ENCODE results near the gene NUAK2.

The NUAK2 gene

DNA sequence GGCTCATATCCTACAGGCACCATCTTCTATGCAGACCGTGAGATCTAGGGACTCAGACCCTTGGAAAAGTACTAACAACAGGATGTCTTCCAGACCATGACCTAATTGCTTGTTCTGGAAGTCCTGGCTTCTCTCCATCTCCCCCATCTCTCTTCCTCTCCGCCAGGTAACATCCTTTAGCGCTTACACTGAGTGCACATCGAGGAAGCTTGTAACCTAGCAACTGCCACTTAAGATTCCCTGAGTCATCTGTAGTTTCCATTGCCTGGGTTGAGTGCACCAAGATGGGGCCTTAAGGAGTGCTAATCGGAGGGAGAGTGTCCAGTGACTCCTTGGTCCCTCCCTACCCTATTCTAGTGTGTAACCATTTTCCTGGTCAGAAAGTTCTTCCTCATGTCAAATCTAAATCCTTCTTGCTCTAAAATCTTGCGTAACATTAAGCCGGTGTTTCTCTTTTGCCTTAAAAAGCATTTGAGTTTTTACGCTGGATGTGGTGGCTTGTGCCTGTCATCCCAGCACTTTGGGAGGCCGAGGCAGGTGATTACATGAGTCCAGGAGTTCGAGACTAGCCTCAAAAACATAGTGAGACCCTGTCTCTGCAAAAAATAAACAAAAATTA lies 25.5 kb upstream of the NUAK2 start:
- no peak for DNase-seq (ENCODE audit: low read depth)

DNA sequence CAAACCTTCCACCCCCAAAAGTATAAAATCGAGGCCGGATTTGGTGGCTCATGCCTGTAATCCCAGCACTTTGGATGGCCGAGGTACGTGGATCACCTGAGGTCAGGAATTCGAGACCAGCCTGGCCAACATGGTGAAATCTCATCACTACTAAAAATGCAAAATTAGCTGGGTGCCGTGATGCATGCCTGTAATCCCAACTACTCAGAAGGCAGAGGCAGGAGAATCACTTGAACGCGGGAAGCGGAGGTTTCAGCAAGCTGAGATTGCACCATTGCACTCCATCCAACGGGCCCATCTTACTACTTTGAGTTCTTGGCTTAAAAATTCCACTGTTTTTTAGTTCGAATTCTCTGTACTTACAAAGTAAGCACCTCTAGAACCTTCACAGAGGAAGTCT lies 24.2 kb upstream of the NUAK2 start:
- no peak for DNase-seq (ENCODE audit: low read depth)

DNA sequence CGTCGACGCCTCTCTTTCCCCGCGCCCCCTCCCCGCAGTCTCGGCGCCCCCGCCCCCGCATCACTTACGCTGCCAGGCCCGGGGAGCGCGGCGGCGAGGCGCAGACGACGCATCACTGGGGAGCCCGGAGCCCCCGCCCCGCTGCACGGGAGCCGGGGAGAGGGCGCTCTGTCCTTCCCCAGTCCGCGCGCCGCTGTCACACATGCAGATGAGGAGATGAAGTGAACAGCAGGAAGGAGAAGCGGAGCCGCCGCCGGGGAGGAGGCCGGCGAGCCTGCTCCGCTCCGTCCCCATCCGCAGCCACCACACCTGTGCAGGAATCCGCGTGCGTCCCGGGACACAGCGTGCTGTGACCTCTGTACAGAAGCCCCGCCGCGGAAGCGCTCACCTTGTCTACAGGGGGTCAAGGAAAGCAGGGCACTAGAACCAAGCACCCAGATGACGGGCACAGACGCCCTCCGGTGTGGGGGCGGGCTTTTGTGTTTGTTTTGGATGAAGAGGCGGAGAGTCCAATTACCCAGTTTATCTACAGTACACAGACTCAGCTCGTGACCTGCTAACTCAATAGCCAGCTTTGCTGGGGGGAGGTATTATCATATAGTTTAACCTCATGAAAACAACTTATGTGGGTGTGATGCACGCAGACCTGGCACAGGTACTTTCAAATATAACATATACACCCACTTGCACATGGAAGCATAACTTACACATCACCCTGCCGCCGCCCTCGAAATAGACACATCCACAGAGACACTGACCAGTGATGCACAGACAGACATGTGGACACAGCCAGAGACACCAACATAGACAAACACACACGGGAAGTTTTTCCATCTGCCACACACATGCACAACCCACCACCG lies 22.8 kb upstream of the NUAK2 start:
- no peak for DNase-seq (ENCODE audit: low read depth)

DNA sequence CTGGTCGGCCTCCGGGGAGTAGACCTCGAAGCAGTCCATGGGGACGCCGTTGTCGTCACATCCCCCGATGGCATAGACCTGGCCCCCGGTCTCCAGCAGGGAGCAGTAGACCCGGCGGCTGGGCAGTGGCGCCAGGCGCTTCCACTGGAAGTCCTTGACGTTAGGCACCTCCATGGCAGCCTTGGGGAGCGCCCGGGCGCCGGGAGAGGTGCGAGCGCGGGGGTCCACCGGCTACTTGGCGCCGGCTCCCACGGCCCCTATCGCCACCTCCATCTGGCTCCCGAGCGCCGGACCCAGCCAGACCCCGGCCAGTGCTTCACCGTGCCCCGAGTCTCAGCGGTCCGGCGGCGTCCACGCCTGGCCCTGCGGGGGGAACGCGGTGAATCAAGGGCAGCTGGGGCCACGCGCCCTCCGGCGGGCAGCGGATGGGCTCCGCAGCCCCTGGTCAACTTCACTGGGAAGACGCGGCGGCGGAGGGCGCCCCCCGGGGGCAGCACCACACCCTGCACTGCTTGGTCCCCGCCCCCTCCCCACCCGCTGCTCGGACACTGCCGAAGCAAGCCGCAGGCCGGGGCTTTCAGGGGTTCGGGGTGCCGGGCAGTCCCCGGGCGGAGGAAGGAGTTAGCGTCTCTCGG lies 22.0 kb upstream of the NUAK2 start:
- DNase-seq (ENCODE audit: low read depth), result no peak

DNA sequence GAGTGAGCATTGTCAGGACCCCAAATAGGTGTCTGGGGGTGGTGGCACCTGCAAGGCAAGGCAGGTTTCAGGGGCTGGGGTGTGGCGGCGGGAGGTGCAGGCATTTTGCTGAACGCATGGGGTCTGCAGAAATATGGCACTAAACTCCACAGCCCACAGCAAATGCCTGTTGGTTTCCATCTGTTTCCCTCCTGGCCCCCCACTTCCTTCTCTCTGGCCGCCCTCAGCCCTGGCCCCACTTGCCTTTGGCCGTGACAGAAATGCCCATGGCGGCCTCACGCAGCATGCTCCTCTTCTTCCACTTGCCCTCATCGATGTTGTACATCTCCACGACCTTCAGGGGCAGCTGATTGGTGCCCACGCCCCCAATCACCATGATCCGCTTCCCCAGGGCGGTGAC lies 21.4 kb upstream of the NUAK2 start:
- no peak for DNase-seq (ENCODE audit: low read depth)

DNA sequence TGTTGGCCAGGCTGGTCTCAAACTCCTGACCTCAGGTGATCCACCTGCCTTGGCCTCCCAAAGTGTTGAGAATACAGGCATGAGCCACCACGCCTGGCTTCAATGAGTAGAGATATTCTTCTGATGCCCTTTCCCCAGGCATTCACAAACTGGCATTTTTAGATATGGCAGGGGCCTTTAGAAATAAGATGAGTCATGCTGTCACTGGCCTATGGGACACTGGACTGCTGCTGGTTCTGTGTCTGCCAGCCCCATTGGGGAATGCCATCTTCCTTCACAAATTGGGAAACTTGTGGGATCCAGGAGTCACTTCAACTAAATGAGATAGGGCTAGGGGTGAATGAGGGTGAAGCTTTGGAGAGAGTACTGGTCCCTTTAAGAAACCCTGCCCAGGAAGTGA lies 19.1 kb upstream of the NUAK2 start:
- DNase-seq (ENCODE audit: low read depth), result no peak

DNA sequence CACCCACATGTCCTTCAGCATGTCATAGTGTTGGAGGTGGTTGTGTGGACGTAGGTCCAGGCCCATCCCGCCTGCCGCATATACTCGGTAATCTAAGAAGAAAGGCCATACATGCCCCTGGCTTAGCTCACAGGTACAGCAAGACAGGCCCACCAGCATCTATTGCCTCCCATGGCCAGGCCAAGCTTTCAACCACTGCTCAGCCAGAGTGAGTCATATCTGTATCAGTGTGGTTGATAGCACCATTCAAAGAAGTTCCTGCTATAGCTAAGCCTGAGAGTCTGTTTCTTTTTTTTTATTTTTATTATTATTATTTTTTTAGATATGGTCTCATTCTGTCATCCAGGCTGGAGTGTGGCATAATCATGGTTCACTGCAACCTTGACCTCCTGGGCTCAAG lies 18.2 kb upstream of the NUAK2 start:
- DNase-seq (ENCODE audit: low read depth), result no peak

DNA sequence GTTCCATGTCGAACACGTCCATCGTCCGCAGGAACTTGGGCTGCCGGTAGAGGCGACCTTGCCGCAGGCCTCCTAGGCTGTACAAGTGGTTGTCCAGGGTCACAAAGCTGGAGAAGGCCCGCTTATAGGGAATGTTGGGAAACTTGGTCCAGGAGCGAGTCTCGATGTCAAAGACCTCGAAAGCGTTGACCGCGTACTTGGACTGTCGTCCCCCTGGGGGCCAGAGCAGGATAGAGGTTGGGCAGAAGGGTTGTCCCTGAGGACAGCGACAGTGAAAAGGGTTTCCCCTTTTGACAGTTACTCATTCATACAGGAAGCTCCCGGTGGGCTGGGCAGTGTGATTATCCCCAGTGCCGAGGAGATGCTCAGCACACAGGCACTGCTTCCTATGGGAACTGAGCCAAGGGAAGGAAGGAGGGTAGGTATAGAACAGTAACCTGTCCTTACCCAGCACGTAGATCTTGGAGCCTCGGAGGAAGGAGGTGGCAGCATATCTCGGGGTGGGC lies 17.7 kb upstream of the NUAK2 start:
- DNase-seq (ENCODE audit: low read depth), result no peak

DNA sequence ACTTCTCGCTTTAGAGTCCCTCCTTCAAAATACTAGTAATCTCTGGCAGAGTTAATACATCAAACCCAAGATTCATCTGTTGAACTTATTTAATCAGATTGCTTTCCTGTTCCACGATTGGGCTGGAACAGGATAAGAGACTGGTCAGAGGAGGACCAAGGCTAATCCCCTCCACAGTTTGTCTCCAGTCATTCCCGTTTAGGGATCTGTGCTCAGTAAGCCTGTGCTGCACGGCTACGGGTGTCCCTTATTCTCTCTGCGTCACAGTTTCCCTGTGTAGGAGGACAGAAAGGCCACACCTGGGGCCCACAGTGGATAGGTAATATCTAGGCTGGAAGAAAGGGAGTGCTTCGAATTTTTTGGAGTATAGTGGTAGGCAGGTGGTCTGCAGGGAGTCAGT lies 16.5 kb upstream of the NUAK2 start:
- DNase-seq (ENCODE audit: low read depth), result no peak

DNA sequence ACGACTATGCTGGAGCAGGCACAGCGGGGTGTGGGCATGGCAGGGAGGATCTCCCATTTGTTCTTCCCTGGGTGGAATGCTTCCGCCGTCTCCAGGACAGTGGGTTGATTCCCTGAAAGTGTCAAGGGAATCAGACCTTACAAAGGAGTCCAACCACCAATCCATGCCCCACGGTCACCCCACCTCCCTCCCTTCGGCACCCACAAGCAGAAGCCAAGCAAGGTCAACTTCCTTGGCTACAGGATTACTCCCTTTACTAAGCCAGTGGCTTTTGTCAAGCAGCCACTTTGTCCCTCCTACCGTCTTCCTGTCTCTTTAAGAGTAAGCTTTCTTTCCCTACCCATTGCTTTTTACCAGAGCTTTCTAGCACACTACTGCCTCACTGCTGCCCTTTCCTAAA lies 15.9 kb upstream of the NUAK2 start:
- DNase-seq (ENCODE audit: low read depth), result no peak

DNA sequence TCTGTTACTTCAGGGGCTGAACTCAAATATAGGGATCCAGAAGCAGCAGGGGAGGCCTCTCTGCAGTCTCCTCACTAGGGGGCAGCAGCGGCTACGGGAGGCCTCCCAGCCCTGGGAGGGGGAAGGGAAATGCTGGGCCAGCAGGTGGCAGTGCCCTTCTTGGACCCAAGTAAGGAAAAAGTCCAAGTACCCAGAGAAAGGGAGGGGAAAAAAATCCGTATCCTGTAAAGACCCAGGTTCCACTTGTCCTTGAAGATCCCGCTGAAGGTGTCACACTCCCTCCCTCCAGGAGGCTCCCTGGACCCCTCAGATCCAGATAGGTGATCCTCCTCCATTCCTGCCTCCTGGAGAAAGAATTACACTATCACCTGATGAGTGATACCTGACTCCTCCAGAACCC lies 14.1 kb upstream of the NUAK2 start:
- no peak for DNase-seq (ENCODE audit: low read depth)

DNA sequence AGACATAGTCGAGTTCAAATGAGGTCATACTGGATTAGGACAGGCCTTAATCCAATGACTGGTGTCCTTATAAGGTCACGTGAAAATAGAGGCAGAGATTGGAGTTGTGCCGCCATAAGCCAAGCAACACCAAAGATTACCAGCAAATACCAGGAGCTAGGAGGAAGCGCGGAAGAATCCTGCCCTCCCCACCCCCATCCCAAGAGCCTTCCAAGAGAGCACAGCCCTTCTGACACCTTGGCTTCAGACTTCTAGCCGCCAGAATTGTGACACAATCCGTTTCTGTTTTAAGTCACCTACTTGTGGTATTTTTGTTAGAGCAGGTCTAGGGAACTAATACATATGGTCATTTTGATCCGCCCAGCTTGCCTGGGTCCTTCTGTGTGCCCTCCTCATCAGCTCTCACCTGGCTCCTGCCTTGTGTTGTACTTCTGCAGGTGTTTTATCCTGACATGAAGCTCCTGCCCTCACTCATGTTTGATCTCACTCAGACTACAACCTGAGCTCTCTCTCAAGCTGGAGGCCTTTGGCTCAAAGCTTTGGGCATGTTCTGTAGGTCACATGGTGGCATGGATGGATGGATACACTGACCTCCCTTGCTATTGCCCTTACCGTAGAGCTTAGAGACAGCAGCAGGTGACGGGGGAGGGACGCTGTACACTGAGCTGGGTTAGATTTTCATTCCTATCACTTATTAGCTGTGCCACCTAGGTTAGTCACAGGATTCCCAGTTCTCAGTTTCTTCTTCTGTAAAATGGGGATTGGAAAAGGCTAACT lies 10.7 kb upstream of the NUAK2 start:
- no peak for DNase-seq (ENCODE audit: low read depth)

DNA sequence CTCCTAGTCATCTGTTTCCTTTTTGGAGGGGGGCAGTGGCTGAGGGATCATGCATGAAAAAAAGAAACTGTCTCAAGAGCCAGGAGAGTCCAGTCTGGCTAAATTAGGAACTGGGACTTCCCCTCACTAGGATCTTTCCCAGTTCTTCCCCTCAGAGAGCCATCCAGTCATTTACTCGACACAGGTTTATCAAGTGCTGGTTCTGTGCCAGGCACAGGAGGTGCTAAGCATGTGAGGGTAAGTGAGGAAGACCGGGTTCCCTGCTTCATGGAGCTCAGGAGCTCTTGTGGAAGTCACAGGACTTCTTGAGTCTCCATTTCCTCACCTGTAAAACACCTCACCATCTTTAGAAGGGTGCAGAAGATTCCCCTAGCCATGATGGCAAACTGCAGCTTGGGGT lies 8.6 kb upstream of the NUAK2 start:
- DNase-seq (ENCODE audit: low read depth), result no peak

DNA sequence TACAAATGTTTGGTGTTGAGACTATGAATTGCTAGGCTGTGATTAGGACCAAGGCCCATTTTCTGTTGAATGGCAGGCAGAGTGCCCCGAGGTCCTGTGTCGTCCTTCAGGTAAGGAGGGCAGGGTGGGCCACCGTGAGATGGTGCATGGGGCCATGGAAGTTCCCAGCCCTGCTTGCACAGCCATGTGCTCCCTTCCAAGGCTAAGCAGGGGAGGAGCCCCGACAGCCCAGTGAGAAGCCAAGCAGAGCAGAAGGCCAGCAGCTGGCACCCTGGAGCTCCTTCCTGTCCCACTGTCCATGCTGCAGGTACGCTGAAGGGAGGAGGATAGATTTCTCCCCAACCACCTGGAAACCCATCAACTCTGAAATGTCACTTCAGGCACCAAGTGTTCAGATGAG lies 8.2 kb upstream of the NUAK2 start:
- no peak for DNase-seq (ENCODE audit: low read depth)

DNA sequence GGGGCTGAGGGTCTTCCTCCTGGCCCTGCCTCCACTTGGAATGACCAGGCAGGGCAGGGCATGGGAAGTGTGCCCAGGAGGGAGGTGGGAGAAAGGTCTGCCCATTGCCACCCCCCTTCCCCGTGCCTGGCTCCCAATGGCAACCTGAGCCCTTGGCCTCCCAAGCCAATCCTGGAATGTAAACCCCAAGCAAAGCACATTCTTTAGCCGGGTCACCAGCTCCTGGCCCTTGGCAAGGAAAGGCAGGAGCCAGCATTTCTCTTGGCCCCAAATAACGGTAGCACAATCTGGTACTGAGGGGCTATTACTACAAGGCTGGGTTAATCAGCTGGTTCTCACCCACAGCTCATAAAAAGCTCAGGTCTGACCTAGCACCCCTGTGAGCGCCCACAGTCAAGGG lies 6.9 kb upstream of the NUAK2 start:
- no peak for DNase-seq (ENCODE audit: low read depth)

DNA sequence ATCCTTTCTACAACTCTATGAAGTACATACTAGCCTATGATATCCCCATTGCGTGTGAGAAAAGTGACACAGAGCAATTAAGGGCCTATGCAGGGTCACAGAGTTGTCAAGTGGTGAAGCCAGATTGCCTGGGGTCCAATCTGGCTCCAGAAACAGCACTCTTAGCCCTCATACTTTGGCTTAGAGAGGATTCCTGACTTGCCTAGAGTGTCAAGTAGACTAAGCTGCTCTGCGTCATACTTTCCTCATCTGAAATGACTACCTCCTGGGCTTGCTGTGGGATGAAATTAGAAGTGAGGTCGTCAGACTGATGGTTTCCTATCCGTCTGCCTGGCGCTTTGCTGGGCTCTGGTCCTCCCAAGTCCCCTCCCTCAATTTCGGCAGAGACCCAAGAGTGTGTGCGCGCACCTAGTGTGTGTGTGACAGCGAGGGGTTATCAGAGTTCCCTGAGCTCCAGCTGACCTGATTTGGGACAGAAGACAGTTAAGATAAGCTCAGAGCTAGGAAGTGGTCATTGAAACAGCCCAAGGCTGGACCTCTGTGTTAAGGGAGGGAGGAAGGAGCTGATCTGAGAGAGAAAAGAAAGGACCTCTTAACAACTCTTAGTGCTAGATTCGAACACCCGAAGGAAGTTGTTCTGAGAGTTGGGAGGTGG lies 5.4 kb upstream of the NUAK2 start:
- no peak for DNase-seq (ENCODE audit: low read depth)

DNA sequence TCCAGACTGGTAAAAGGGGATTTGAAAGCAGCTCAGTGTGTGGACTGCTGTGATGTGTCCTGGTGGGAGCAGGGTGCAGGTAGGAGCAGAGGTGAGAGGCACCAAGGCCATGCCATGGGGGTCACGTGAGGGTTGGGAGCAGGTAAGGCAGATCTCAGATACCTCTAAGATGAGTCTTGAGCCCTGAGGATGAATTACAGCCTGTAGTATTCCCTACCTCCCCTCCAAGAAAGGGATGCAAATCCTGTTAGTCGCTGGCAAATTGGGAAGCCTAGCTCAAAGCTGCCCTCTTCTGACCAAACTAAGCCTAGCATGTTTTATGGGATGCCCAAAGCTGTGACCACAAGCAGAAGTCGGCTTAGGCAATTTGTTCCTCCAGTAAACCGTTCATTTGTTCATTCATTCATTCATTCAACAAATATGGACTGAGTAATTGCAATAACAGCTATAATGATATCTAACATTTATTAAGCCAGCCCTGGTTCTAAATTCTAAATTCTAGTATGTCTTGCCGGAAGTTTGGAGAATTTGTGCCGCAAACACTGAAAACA lies 3.9 kb upstream of the NUAK2 start:
- no peak for DNase-seq (ENCODE audit: low read depth)

DNA sequence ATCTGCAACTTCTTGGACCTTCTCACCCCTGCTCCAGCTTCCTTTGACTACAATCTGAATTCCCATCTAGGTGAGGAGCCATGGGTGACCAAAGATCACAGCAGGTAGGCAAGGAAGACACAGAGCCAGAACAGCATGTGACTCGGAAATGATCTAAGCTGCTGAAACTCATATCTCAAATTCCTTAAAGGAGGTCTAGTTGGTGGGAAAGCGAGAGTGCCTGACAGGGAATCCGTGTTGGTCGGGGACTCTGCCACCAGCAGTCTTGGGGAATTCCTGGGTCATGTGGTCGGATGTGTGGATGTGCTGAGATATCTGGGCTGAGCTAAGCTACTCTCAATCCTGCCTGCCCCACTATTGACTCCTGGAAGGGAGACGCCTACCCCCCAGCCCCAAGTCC lies 3.2 kb upstream of the NUAK2 start:
- no peak for DNase-seq (ENCODE audit: low read depth)

DNA sequence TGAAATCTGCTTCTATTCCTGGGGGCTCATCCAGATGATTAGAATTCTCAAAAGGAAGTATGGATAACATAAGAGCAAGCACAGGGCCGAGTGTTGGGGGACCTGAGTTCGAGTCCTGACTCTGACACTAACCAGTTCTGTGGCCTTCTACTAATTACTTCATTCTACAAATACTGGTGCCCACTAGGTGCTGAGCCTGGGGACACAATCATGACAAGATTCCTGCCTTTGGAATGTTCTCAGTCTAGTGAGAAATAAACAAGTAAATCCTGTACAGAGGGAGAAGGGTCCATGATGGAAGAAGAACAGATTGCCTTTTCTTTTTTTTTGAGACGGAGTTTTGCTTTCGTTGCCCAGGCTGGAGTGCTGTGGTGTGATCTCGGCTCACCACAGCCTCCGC lies 2.2 kb upstream of the NUAK2 start:
- no peak for DNase-seq (ENCODE audit: low read depth)

DNA sequence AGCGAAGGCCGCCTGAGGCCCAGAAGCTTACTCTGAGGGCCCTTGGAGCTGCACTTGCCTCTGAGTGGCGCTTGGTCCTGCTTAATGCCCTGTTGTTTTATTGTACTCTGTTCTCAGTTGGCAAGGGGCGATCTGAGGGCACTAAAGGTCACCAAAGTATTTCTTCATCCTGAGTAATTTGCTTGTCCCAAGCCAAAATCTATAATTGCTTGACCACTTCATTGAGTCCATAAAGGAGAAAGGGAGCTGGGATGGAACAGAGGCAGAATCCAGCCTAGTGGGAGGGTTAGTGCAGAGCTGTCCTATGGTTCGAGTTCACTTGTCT lies 376 bp upstream of the NUAK2 start:
- DNase-seq (ENCODE audit: low read depth), result no peak

DNA sequence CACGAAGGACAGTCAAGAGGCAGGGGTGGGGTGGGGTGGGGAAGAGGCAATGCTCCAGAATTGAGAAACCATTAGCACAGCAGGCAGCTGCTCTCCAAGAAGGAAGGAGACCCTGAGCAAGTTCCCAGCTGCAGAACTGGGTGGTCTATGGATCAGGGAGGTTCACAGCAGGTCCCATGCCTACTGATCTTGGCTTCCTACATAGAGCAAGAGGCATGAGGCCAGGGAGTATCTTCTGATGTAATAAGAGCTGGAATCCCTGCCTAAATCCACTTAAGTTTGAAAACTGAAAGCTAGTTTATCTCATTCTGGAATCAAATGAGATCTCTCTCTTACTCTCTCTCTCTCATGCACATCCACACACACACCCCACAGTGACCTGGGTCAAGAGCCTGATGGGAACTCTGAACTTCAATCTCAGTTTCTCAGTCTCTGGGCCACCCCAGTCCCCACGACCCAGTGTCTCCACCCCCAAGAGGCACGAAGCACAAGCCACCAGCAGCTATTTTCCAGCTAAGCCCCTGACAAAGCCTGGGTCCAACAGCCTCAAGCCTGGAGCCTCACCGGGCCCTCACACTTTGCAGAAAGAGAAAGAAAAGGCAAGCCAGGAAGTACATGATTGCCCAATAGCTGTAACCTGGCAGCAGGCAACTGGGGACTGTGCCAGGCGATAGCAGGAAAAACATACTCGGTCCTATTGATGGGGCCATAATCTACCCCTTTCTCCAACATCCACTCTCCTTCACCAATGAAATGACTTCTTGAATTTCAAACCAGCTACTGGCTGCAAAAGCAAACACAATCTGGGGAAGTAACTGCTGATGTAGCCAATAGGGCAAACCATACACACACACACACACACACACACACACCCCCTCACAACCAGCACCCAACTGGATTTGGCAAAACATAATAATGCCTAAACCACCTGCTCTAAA lies 2.2 kb downstream of the NUAK2 start:
- no peak for DNase-seq (ENCODE audit: low read depth)

Data from GM04503 (cell line).